HAP-1 (cell line): Measurements from ENCODE around the gene CCIN.

Experiments
- DNase-seq, 2 experiments: peaks; one replicate each; pipeline ENCODE4 v3.0.0-alpha.2; 2016 to 2020; ENCODE audit warnings: low spot score in 2 of 2
- H3K27me3 ChIP-seq: fragments of 250-450 bp; sonication (Bioruptor Pico); 2 replicates; pipeline ENCODE4 v1.5.1; 2020; ENCODE audit warnings: low read depth, mild to moderate bottlenecking, moderate library complexity
- H3K36me3 ChIP-seq: fragments of 250-450 bp; sonication (Bioruptor Pico); replicated peaks from 2 replicates; pipeline ENCODE4 v1.5.1; 2020; ENCODE audit warnings: mild to moderate bottlenecking
- H3K4me1 ChIP-seq: fragments of 250-450 bp; sonication (Bioruptor Pico); 2 replicates; pipeline ENCODE4 v1.5.1; 2020; ENCODE audit warnings: mild to moderate bottlenecking
- H3K4me3 ChIP-seq: fragments of 250-450 bp; sonication (Bioruptor Pico); 2 replicates; pipeline ENCODE4 v1.5.1; 2020; ENCODE audit warnings: mild to moderate bottlenecking, moderate library complexity
- H3K9me3 ChIP-seq: fragments of 250-450 bp; sonication (Bioruptor Pico); 2 replicates; pipeline ENCODE4 v1.5.1; 2020; ENCODE audit warnings: mild to moderate bottlenecking, moderate library complexity
- in situ Hi-C: fragments of 300-500 bp; cut with MboI; formaldehyde crosslinking; loops from 3 replicates; pipeline ENCODE4 v1.14.3; 2020; ENCODE audit warnings: low sequenced_read_pairs, inconsistent platforms, mixed read lengths

CCIN gene

DNA sequence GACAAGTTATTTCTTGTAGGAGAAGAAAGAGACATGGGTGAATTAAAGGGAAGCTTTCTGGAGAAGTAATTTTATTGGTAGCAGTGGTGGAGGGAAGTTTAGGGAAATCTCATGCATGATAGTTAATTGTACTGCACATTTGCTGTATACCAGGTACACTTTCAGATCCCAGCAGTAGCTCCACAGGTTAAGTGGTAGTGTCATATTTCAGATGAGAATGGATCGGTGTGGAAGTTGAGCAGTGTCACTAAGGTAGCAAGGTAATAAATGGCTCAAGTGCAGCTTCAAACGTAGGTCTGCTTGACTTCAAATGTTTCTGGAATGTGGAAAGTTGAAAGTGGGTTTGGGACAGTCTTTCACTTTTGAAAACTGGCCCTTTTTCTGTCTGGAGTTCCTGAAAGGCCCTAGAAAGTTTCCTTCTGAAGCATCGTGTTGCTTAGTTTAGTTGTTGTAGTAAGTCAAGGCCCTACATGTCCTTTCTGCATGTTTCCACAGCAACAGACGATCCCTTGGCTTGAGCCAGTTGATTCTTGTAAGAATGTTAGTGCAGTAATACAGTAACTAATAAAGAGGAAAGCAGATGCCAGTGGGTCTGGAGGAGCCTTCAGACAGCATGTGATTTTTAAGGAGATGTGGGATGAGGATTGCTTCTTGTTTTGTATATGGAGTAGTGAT lies 25.3 kb downstream of the CCIN start:
- no peak for DNase-seq
- Histone ChIP-seq H3K4me3 (no peak overlapping the region), H3K9me3 (no peaks in the 10 kb centered on the region), H3K4me1 (peaks cover 6% of the 10 kb centered on the region), H3K36me3 (peaks cover 27% of the 10 kb centered on the region), H3K27me3 (no peaks in the 10 kb centered on the region)
- in situ Hi-C loops, result no loop called here

DNA sequence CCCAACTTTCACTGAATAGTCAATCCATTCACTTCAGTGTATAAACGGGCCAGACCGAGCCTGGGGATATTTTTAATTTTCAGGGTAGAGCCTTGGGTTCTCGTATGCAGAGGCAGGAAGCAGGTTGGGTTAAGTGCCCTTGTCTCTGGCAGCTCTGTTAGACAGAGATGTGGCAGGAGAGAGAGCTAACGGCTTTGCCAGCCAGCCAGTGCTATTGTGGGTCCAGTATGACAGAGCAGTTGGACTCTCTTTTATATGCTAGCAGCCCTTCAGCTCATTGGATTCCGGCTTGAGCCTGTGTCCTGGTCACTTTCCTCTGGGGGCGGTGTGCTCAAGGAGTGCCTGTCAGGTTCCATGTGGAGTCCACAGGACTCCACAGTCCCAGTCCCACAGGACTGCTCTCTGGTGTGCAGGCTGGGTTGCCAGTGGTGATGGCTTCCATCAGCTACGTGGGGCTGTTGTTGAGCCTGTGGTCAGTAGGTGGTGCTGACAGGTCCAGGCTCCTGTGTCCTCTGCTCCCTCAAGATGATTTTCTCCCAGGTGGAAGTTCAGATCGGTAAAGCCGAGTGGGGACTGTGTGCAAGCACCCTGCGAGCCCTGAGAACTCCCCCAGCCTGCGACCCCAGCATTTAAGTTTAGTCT lies 35.8 kb downstream of the CCIN start:
- in situ Hi-C loops, result no loop called here
- no peak for DNase-seq

DNA sequence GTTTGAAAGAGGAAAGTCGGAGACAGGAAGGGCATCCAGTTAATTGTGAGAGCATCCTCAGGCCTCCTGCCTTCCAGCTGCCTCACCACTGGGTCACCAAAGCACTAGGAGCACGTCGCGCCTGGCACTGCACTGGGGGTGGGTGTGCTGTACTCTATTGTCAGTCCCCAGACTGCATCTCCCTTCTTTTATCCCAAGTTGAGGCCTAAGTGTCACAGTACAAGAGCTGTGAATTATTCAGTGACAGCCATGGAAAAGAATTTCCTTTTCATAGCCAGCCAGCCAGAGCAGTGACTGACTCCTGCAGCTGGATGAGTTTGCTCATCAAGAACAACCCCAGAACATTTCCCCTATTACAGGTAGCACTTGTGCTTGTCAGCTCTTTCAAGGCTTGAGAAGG lies 37.8 kb downstream of the CCIN start:
- no peak overlapping the region for H3K4me3 ChIP-seq
- H3K4me1 ChIP-seq, result no peaks in the 10 kb centered on the region; the same call in 1 of the 2 replicates
- in situ Hi-C loops, result no loop called here
- peaks cover 95% of the 10 kb centered on the region for H3K36me3 ChIP-seq
- H3K27me3 ChIP-seq, result no peaks in the 10 kb centered on the region
- H3K9me3 ChIP-seq, result no peaks in the 10 kb centered on the region
- DNase-seq, result no peak

More for the DNA sequence above, 35.8 kb downstream of the CCIN start:
- no peaks in the 10 kb centered on the region for H3K27me3 ChIP-seq
- H3K36me3 ChIP-seq, result peaks cover 95% of the 10 kb centered on the region
- no peak overlapping the region for H3K4me3 ChIP-seq
- no peaks in the 10 kb centered on the region for H3K9me3 ChIP-seq
- no peaks in the 10 kb centered on the region; the same call in 1 of the 2 replicates for H3K4me1 ChIP-seq

DNA sequence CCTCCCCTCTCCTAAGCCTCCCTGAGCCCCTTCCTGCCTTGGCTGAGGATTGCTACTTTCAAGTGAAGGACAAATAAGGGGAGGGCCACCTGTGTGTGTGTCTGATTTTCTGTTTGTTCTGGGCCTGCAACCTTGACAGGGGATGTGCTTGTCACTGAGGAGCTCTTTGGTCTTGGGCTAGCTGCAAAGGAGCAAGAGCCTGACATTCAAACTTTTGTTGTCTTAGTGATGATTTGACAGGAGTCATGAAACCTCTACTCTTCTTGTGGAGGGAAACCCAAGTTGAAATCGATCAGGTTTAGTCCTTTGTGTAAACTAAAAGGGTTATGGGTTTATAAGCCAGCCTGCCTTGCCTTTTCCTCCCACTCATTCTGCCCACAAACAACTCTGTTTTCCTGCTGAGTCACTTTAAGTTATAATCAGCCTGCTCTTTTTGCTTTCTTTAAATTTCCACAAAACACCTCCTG lies 38.4 kb downstream of the CCIN start:
- H3K36me3 ChIP-seq, result peaks cover 95% of the 10 kb centered on the region
- H3K4me1 ChIP-seq, result no peaks in the 10 kb centered on the region; the same call in 1 of the 2 replicates
- no peak for DNase-seq
- H3K9me3 ChIP-seq, result no peaks in the 10 kb centered on the region
- no peaks in the 10 kb centered on the region for H3K27me3 ChIP-seq
- in situ Hi-C loops, result no loop called here
- H3K4me3 ChIP-seq, result no peak overlapping the region

DNA sequence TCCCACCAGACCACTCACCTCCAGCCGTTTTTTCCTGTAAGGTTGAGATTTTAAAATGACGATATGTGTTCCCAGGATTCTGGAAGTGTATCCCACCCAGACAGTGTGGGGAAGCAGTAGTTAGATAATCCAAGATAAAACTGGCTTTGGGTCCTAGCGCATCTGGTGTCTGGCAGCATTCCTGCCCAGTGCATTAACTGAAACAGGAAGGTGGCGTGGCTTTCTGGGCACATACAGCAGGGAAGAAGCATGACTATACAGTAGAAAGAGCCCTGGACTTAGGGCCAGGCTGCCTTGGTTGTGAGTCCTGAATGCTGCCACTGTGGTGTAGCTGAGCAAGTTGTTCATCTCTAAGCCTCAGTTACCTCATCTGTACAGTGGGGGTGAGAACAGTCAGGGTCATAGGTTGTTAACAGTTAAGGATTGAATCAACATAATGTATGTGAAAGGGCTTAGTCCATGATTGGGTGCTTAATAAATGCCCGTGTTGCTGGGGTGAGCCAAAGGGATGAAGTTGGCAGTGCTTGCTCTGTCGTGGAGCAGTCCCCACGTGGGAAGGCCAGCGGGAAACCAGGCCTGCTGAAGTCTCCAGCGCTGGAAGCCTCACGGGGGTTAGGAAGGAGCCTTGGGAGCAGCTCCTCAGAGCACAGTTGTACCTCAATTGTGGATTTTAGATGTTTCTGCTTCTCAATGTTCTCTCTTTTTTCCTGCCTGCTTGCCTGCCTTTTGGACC lies 39.5 kb downstream of the CCIN start:
- no peaks in the 10 kb centered on the region for H3K27me3 ChIP-seq
- in situ Hi-C loops, result no loop called here
- no peak overlapping the region for H3K4me3 ChIP-seq
- no peaks in the 10 kb centered on the region for H3K9me3 ChIP-seq
- DNase-seq, result no peak
- peaks cover 2% of the 10 kb centered on the region; the same call in 1 of the 2 replicates for H3K4me1 ChIP-seq
- H3K36me3 ChIP-seq, result peaks cover 94% of the 10 kb centered on the region

DNA sequence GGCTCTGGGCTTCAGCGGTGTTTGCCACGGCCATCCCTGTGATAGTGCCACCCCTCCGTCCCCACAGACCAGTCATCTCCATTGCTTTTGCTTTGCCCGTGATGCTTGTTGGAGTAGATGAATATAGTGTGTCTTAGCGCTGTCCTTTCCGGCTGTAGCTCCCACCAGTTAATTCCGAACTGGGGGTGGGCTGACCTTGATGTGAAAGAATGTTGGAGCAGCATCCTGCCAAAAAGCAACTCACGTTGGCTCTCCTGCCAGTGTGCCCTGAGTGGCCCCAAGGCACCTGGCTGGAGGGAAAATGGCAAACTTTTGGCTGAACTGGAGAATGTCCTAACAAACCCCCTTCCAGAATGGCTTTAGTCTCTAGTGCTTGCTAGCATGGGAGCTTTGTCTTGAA lies 41.5 kb downstream of the CCIN start:
- H3K4me3 ChIP-seq, result no peak overlapping the region
- H3K27me3 ChIP-seq, result no peaks in the 10 kb centered on the region
- DNase-seq, result no peak
- H3K4me1 ChIP-seq, result peaks cover 2% of the 10 kb centered on the region; the same call in 1 of the 2 replicates
- peaks cover 84% of the 10 kb centered on the region for H3K36me3 ChIP-seq
- no peaks in the 10 kb centered on the region for H3K9me3 ChIP-seq
- in situ Hi-C loops, result no loop called here

DNA sequence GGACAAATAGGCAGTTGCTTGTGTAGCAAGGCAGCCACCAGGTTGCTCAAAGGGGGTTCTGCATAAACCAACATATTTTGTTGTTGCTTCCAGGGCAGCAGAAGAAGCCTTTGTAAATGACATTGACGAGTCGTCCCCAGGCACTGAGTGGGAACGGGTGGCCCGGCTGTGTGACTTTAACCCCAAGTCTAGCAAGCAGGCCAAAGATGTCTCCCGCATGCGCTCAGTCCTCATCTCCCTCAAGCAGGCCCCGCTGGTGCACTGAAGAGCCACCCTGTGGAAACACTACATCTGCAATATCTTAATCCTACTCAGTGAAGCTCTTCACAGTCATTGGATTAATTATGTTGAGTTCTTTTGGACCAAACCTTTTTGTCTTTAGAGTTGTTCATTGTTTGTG lies 42.3 kb downstream of the CCIN start:
- H3K9me3 ChIP-seq, result no peaks in the 10 kb centered on the region
- peaks cover 2% of the 10 kb centered on the region; the same call in 1 of the 2 replicates for H3K4me1 ChIP-seq
- in situ Hi-C loops, result no loop called here
- H3K27me3 ChIP-seq, result no peaks in the 10 kb centered on the region
- H3K36me3 ChIP-seq, result peaks cover 76% of the 10 kb centered on the region
- no peak overlapping the region for H3K4me3 ChIP-seq
- no peak for DNase-seq

DNA sequence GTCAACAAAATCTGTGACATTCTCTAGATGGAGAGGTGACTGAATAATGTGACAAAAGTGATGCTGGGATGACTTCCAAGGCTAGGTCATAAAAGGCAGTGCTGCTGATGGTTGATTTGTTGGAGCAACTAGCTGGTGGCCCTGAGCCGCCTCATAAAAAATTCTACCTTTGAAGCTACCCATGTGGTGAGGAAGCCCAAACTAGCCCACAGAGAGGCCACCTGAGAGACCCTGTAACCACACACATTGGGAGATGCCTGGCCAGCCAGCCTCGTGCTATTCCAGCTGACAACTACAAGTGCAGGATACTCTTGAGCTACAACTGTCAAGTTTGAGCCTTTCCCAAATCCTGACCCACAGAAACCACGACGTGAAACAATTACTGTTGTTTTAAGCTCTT lies 44.2 kb downstream of the CCIN start:
- H3K27me3 ChIP-seq, result no peaks in the 10 kb centered on the region
- no peak for DNase-seq
- in situ Hi-C loops, result no loop called here
- peaks cover 2% of the 10 kb centered on the region; the same call in 1 of the 2 replicates for H3K4me1 ChIP-seq
- no peak overlapping the region for H3K4me3 ChIP-seq
- no peaks in the 10 kb centered on the region for H3K9me3 ChIP-seq
- H3K36me3 ChIP-seq, result peaks cover 73% of the 10 kb centered on the region

DNA sequence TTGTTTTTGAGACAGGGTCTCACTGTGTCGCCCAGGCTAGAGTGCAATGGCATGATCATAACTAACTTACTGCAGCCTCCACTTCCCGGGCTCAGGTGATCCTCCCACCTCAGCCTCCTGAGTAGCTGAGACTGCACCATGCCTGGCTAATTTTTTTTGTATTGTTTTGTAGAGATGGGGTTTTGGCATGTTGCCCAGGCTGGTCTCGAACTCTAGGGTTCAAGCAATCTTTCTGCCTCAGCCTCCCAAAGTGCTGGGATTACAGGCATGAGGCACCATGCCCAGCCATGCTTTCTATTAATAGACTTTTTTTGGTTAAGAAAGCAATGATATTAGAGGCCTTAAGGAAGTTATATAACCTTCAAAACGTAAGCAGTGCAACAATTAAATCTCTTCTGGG lies 44.8 kb downstream of the CCIN start:
- DNase-seq, result no peak
- Histone ChIP-seq H3K4me1 (peaks cover 2% of the 10 kb centered on the region; the same call in 1 of the 2 replicates), H3K9me3 (no peaks in the 10 kb centered on the region), H3K27me3 (no peaks in the 10 kb centered on the region), H3K4me3 (no peak overlapping the region), H3K36me3 (peaks cover 73% of the 10 kb centered on the region)
- in situ Hi-C loops, result no loop called here

DNA sequence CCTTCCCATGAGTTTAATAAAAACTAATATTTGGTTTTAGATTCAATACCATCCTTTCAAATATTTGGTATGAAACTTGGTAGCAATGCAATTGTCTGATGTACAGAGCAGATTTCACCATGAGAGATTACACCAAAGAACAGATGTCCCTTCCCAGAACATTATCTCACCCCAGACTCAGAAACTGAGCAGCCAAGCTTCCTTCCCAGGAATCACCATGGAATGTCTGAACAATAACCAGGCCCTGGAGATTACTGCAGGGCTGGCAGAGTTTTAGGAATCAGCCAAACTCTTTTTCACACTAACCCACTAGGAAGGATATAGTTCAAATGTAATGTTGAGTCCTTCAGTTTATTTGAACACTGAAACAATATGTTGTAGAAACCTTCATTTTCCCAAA lies 45.4 kb downstream of the CCIN start:
- in situ Hi-C loops, result no loop called here
- Histone ChIP-seq H3K27me3 (no peaks in the 10 kb centered on the region), H3K4me3 (no peak overlapping the region), H3K4me1 (peaks cover 2% of the 10 kb centered on the region; the same call in 1 of the 2 replicates), H3K36me3 (peaks cover 74% of the 10 kb centered on the region), H3K9me3 (no peaks in the 10 kb centered on the region)
- no peak for DNase-seq

DNA sequence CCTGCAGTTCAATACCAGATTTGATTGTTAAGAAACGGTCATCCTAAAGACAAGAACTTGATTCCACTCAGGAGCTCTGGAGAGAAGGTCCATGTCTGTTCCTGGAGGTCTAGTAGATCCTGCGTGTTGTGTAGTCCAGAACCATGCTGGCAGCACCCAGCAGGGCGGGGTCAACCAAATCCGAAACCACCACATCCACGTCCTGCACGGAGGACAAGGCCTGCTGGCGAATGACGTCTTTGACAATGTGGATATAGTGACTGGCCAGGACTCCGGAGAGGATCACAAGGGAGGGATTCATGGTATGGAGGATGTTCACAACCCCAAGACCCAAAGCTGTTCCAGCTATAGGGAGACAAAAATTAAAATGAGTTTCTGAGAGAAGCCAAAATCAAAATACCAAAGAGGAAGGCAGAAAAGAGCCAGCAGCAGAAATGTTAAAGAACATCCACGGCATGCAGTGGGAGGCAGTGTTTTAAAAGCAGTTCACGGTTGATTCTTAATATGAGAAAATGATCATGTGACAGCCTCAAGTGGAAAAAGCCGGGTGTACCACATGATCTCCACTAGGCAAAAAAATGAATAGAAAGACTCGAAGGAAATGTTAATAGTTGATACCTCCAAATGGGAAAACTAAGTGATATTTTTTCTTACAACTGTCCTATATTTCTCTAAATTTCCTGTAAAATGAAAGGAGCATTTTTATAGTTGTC lies 48.2 kb downstream of the CCIN start:
- no peaks in the 10 kb centered on the region for H3K9me3 ChIP-seq
- no peaks in the 10 kb centered on the region for H3K27me3 ChIP-seq
- in situ Hi-C loops, result no loop called here
- peaks cover 2% of the 10 kb centered on the region; the same call in 1 of the 2 replicates for H3K4me1 ChIP-seq
- no peak for DNase-seq
- H3K36me3 ChIP-seq, result peaks cover 69% of the 10 kb centered on the region
- H3K4me3 ChIP-seq, result no peak overlapping the region

DNA sequence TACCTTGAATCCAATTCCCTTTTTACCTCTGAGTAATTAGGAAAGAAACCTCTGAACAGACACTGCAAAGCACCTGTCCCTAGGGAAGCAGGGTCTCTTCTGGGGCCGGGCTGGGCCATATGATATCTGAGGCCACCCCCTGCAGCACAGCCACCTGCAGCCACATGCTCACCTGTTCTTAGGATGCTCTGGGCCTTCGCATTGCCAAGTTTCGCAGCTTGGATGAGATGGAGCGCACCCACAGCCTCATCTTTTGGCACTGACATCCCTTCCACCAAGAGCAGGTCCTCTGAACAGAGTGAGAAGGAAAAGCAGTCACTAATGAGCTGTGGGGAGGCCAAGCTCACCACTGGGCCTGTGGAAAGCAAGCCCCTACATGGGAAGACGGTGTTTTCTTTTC lies 48.8 kb downstream of the CCIN start:
- in situ Hi-C loops, result no loop called here
- no peak for DNase-seq
- H3K36me3 ChIP-seq, result peaks cover 72% of the 10 kb centered on the region

DNA sequence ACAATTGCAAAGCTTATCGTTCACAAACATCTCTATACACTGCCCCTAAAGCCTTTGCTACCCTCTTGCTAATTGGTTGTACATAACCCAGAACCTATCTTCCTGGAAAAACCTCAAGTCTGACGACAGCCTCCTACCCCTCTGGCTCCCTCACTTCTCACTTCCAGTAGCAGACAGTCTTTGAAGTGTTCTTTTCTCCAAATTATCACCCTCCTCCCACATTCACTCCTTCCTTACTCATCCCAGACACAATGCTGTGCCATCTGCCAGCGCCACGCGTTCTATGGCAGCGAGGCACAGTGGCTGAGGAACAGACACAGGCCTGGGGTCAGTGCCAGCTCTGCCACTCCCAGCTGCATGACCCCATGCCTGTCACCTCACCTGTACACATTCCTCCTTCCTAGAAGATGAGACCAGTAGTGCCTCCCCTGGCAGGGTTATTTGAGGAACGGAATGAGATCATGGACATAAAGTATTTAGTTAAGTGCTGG lies 49.3 kb downstream of the CCIN start:
- no peaks in the 10 kb centered on the region for H3K27me3 ChIP-seq
- in situ Hi-C loops, result no loop called here
- H3K36me3 ChIP-seq, result peaks cover 72% of the 10 kb centered on the region

More for the DNA sequence above, 48.8 kb downstream of the CCIN start:
- no peaks in the 10 kb centered on the region for H3K9me3 ChIP-seq
- H3K4me3 ChIP-seq, result no peak overlapping the region
- peaks cover 2% of the 10 kb centered on the region; the same call in 1 of the 2 replicates for H3K4me1 ChIP-seq
- H3K27me3 ChIP-seq, result no peaks in the 10 kb centered on the region

More for the DNA sequence above, 49.3 kb downstream of the CCIN start:
- H3K9me3 ChIP-seq, result no peaks in the 10 kb centered on the region
- no peak overlapping the region for H3K4me3 ChIP-seq
- DNase-seq, result no peak
- H3K4me1 ChIP-seq, result no peaks in the 10 kb centered on the region
